ENCODE measurements around the gene PCDHA3. TPM values are rescaled to one million over a fixed set of nuclear protein-coding genes. Genes with fewer than 3 reads are reported as not detected.
"Not testable (repeated sequence)": the region's sequence is repeated elsewhere in the genome, so short reads cannot be mapped to it uniquely, and the experiment has no call there.

Gene PCDHA3
- total and polyA plus RNA-seq, 4 donors, result 0.25 to 0.38 (median 0.34) TPM

DNA sequence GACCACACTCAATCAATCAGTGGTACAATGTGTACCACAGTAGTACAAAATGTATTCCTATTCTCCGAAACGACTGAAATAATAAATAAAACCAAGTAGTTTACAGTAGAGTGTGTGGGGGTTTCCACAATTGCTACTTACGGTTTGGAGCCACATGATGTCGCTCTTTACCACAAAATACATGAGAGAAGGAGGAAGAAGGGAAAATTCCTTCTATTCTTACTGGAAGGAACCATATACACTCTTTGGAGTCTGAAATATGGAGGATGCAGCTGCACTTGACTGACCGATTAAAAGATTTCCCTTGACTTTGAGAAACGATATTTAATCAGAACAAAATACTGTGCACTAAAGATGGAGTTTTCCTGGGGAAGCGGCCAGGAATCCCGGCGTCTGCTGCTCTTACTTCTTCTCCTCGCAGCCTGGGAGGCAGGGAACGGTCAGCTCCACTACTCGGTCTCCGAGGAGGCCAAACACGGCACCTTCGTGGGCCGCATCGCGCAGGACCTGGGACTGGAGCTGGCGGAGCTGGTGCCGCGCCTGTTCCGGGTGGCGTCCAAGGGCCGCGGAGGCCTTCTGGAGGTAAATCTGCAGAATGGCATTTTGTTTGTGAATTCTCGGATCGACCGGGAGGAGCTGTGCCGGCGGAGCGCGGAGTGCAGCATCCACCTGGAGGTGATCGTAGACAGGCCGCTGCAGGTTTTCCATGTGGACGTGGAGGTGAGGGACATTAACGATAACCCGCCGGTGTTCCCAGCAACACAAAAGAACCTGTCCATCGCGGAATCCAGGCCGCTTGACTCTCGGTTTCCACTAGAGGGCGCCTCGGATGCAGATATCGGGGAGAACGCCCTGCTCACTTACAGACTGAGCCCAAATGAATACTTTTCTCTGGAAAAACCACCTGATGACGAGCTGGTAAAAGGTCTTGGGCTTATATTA is 6.2 kb downstream of the PCDHA3 start, which contains the start of gene PCDHA4:
TSS of gene PCDHA4 (plus strand) at position 235 of the 942 bp plus-strand sequence.
- 12 to 17% methylated on average over 33 to 39 of the region's 47 CpGs for WGBS, 2 donors
- Histone ChIP-seq H3K27me3 (ENCODE audit: control insufficient read depth in 1 of 2, insufficient read depth in 2 of 2, low read length in 1 of 2) (no peaks in the 10 kb centered on the region), H3K9me3 (ENCODE audit: control insufficient read depth, low read length) (peaks cover 23% of the 10 kb centered on the region), H3K4me1 (ENCODE audit: control insufficient read depth in 1 of 2, insufficient read depth in 2 of 2, low read length in 2 of 2) (no peaks in the 10 kb centered on the region), H3K27ac (ENCODE audit: low read depth in 1 of 2, low read length in 2 of 2) (no peak within 1 kb of the TSS), H3K4me3 (ENCODE audit: low read length in 2 of 2) (peak within 1 kb of the TSS in 1 of 2 donors; percentile 17), H3K36me3 (ENCODE audit: control insufficient read depth in 1 of 2, insufficient read depth in 2 of 2, low read length in 1 of 2) (no peaks in the 10 kb centered on the region)
- no peak for ATAC-seq (ENCODE audit: low FRiP score)
- intact Hi-C loops (cut with DNase I), result loop anchor here (2.0 to 10.0 kb wide), 2 partner anchors 234 to 238 kb away; no protein-coding TSS in a partner anchor
- peak in 1 of 2 donors; percentile 77 for DNase-seq

- DNase-seq, result peak in 1 of 2 donors; percentile 38
- H3K4me1 ChIP-seq (ENCODE audit: control insufficient read depth in 1 of 2, insufficient read depth in 2 of 2, low read length in 2 of 2); H3K27me3 ChIP-seq (ENCODE audit: control insufficient read depth in 1 of 2, insufficient read depth in 2 of 2, low read length in 1 of 2); H3K27ac ChIP-seq (ENCODE audit: low read depth in 1 of 2, low read length in 2 of 2); H3K36me3 ChIP-seq (ENCODE audit: control insufficient read depth in 1 of 2, insufficient read depth in 2 of 2, low read length in 1 of 2); H3K4me3 ChIP-seq (ENCODE audit: low read length in 2 of 2); ATAC-seq (ENCODE audit: low FRiP score): not testable (repeated sequence)
- 50 to 51% methylated on average over 62 of the region's 62 CpGs for WGBS, 2 donors
- peaks cover 15% of the 10 kb centered on the region for H3K9me3 ChIP-seq (ENCODE audit: control insufficient read depth, low read length)
- intact Hi-C loops (cut with DNase I), result loop anchor here in 1 of 2 donors (10.0 kb wide), 1 partner anchor 236 kb away; no protein-coding TSS in a partner anchor
Measured at GRCh38 chr5:140808241-140808888, 7.5 kb downstream of the PCDHA3 start.

GRCh38 chr5:140808889-140809291 is 8.0 kb downstream of the PCDHA3 start:
- WGBS, 2 donors, result 58 to 62% methylated on average over 42 to 43 of the region's 43 CpGs
- Histone ChIP-seq H3K27ac (ENCODE audit: low read depth in 1 of 2, low read length in 2 of 2) (no peak overlapping the region), H3K9me3 (ENCODE audit: control insufficient read depth, low read length) (peaks cover 15% of the 10 kb centered on the region), H3K36me3 (ENCODE audit: control insufficient read depth in 1 of 2, insufficient read depth in 2 of 2, low read length in 1 of 2) (no peaks in the 10 kb centered on the region), H3K4me3 (ENCODE audit: low read length in 2 of 2) (no peak overlapping the region), H3K27me3 (ENCODE audit: control insufficient read depth in 1 of 2, insufficient read depth in 2 of 2, low read length in 1 of 2) (no peaks in the 10 kb centered on the region), H3K4me1 (ENCODE audit: control insufficient read depth in 1 of 2, insufficient read depth in 2 of 2, low read length in 2 of 2) (no peaks in the 10 kb centered on the region)
- intact Hi-C loops (cut with DNase I), result loop anchor here in 1 of 2 donors (10.0 kb wide), 1 partner anchor 236 kb away; no protein-coding TSS in a partner anchor
- ATAC-seq (ENCODE audit: low FRiP score), result peak; percentile 22
- DNase-seq, result peak in 1 of 2 donors; percentile 71

DNA sequence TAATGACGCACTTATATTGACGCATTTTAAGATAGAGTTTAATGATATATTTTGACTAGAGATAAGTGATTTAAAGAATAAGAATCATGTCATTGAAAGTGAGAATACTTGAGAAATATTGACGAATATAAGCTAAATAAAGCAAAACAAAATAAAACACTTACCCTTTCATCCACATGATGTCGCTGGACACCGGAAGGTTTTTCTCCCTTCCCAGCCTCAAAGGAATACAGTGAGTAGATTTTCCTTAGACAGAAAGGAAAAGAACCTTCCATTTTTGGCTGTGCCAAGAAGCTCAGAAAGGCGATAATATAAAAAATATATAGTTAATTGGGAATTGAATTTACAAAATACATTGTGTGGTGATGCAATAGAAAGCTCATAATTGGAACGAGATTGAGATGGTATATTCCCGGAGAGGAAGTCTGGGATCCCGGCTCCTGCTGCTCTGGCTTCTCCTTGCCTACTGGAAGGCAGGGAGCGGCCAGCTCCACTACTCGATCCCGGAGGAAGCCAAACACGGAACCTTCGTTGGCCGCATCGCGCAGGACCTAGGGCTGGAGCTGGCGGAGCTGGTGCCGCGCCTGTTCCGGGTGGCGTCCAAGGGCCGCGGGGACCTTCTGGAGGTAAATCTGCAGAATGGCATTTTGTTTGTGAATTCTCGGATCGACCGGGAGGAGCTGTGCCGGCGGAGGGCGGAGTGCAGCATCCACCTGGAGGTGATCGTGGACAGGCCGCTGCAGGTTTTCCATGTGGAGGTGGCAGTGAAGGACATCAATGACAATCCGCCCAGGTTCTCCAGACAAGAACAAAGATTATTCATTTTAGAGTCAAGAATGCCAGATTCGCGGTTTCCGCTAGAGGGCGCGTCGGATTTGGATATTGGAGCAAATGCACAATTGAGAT is 20.8 kb downstream of the PCDHA3 start, which contains the start of gene PCDHA5:
TSS of gene PCDHA5 (plus strand) at position 239 of the 906 bp plus-strand sequence.
- no peak within 1 kb of the TSS for H3K27ac ChIP-seq (ENCODE audit: low read depth in 1 of 2, low read length in 2 of 2)
- no peaks in the 10 kb centered on the region for H3K27me3 ChIP-seq (ENCODE audit: control insufficient read depth in 1 of 2, insufficient read depth in 2 of 2, low read length in 1 of 2)
- ATAC-seq (ENCODE audit: low FRiP score), result no peak
- DNase-seq, result peak in 1 of 2 donors; percentile 70
- H3K9me3 ChIP-seq (ENCODE audit: control insufficient read depth, low read length), result peaks cover 14% of the 10 kb centered on the region
- intact Hi-C loops (cut with DNase I), result no loop called here
- 21 to 23% methylated on average over 39 of the region's 39 CpGs for WGBS, 2 donors
- peak within 1 kb of the TSS in 1 of 2 donors; percentile 17 for H3K4me3 ChIP-seq (ENCODE audit: low read length in 2 of 2)
- no peaks in the 10 kb centered on the region for H3K36me3 ChIP-seq (ENCODE audit: control insufficient read depth in 1 of 2, insufficient read depth in 2 of 2, low read length in 1 of 2)
- no peaks in the 10 kb centered on the region for H3K4me1 ChIP-seq (ENCODE audit: control insufficient read depth in 1 of 2, insufficient read depth in 2 of 2, low read length in 2 of 2)

DNA sequence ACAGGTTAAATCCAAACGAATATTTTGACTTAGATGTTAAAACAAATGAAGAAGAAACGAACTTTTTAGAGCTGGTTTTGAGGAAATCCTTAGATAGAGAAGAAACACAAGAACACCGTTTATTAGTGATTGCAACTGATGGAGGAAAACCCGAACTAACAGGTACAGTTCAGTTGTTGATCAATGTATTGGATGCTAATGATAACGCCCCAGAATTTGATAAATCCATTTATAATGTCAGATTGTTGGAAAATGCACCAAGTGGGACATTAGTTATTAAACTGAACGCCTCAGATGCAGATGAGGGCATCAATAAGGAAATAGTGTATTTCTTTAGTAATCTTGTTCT is 21.4 kb downstream of the PCDHA3 start:
- Histone ChIP-seq H3K4me1 (ENCODE audit: control insufficient read depth in 1 of 2, insufficient read depth in 2 of 2, low read length in 2 of 2) (no peaks in the 10 kb centered on the region), H3K27ac (ENCODE audit: low read depth in 1 of 2, low read length in 2 of 2) (no peak overlapping the region), H3K36me3 (ENCODE audit: control insufficient read depth in 1 of 2, insufficient read depth in 2 of 2, low read length in 1 of 2) (no peaks in the 10 kb centered on the region), H3K4me3 (ENCODE audit: low read length in 2 of 2) (no peak overlapping the region), H3K9me3 (ENCODE audit: control insufficient read depth, low read length) (peaks cover 14% of the 10 kb centered on the region), H3K27me3 (ENCODE audit: control insufficient read depth in 1 of 2, insufficient read depth in 2 of 2, low read length in 1 of 2) (no peaks in the 10 kb centered on the region)
- ATAC-seq (ENCODE audit: low FRiP score) (no peak), DNase-seq (no peak)
- 23% methylated on average over 6 of the region's 6 CpGs for WGBS, 2 donors
- intact Hi-C loops (cut with DNase I), result no loop called here

GRCh38 chr5:140822969-140823368 is 22.1 kb downstream of the PCDHA3 start:
- DNase-seq, result peak in 1 of 2 donors; percentile 59
- not testable (repeated sequence) for H3K27me3 ChIP-seq (ENCODE audit: control insufficient read depth in 1 of 2, insufficient read depth in 2 of 2, low read length in 1 of 2)

DNA sequence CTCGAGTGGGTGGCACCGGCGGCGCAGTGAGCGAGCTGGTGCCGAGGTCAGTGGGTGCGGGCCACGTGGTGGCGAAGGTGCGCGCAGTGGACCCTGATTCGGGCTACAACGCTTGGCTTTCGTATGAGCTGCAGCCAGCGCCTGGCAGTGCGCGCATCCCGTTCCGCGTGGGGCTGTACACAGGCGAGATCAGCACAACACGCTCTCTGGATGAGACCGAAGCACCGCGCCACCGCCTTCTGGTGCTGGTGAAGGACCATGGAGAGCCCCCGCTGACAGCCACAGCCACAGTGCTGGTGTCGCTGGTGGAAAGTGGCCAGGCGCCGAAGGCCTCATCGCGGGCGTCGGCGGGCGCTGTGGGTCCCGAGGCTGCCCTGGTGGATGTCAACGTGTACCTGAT is 22.6 kb downstream of the PCDHA3 start:
- H3K27me3 ChIP-seq (ENCODE audit: control insufficient read depth in 1 of 2, insufficient read depth in 2 of 2, low read length in 1 of 2), result no peaks in the 10 kb centered on the region
- no peaks in the 10 kb centered on the region for H3K36me3 ChIP-seq (ENCODE audit: control insufficient read depth in 1 of 2, insufficient read depth in 2 of 2, low read length in 1 of 2)
- no peak overlapping the region for H3K4me3 ChIP-seq (ENCODE audit: low read length in 2 of 2)
- no peak overlapping the region for H3K27ac ChIP-seq (ENCODE audit: low read depth in 1 of 2, low read length in 2 of 2)
- intact Hi-C loops (cut with DNase I), result no loop called here
- 45 to 47% methylated on average over 32 to 38 of the region's 38 CpGs for WGBS, 2 donors
- H3K9me3 ChIP-seq (ENCODE audit: control insufficient read depth, low read length), result peaks cover 19% of the 10 kb centered on the region
- no peak for DNase-seq
- no peaks in the 10 kb centered on the region for H3K4me1 ChIP-seq (ENCODE audit: control insufficient read depth in 1 of 2, insufficient read depth in 2 of 2, low read length in 2 of 2)
- ATAC-seq (ENCODE audit: low FRiP score), result no peak

More at GRCh38 chr5:140822969-140823368, 22.1 kb downstream of the PCDHA3 start:
- H3K4me3 ChIP-seq (ENCODE audit: low read length in 2 of 2); H3K4me1 ChIP-seq (ENCODE audit: control insufficient read depth in 1 of 2, insufficient read depth in 2 of 2, low read length in 2 of 2); H3K27ac ChIP-seq (ENCODE audit: low read depth in 1 of 2, low read length in 2 of 2); intact Hi-C loops (cut with DNase I); H3K36me3 ChIP-seq (ENCODE audit: control insufficient read depth in 1 of 2, insufficient read depth in 2 of 2, low read length in 1 of 2); ATAC-seq (ENCODE audit: low FRiP score): not testable (repeated sequence)
- H3K9me3 ChIP-seq (ENCODE audit: control insufficient read depth, low read length), result peaks cover 15% of the 10 kb centered on the region
- 39 to 42% methylated on average over 48 of the region's 48 CpGs for WGBS, 2 donors
